Measurements from ENCODE around the gene KRTAP5-5.

DNA sequence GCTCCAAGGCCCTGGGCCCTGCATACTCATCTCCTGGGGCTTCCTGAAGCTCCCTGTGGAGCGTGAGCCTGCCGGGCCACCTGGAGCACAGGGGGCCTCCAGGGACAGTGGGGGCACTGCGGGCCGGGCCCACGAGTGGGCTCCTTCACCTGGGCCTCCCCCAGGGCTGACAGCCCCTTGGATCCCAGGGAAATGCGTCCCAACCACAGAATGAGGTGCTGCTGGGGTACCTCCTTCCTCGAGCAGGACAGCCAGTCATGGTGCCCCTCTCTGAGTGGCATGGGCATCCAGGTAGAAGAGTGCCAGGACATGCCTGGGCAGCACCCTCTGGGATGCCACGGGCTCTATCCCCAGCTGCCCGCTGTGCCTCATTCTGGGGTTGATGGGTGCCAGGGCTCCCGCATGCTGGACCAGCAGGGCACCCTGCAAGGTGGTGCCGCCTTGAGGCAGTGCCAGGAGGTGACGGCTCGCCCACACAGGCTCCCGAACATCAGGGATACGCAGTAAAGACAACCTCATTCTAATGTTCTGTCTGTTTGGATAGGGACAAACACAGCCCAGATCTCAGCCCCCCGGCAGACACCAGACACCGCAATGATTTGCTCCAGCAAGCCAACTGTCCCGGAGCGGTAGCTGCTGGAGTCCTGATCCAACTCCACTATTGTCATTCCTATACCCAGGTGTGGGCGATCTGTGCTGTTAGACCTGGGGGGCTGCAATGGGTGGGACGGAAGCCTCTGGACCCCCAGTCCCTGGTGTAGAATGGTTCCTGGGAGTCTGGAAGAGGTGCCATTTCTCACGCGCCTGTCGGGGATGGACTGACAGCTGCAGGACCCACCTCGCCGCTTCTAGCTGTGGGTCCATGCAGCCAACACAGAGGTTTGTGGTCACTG, 25.8 kb downstream of the KRTAP5-5 start:
- no peak for TF ChIP-seq ZFP3 (CRISPR knock-in tag; IDR thresholded peaks at IDR 0.05)
- TF ChIP-seq SNAI2 (CRISPR knock-in tag; IDR thresholded peaks at IDR 0.05) = no peak
- TF ChIP-seq PATZ1 (CRISPR knock-in tag; IDR thresholded peaks at IDR 0.05; ENCODE audit: borderline replicate concordance) = no peak
- no peak for TF ChIP-seq ZNF70 (CRISPR knock-in tag; IDR thresholded peaks at IDR 0.05)
- no peak for TF ChIP-seq RARB (CRISPR knock-in tag; IDR thresholded peaks at IDR 0.05)
- TF ChIP-seq CSDC2 (CRISPR knock-in tag; IDR thresholded peaks at IDR 0.05) = no peak
- TF ChIP-seq ZNF8 (CRISPR knock-in tag; IDR thresholded peaks at IDR 0.05) = no peak
- no peak for TF ChIP-seq TOX (CRISPR knock-in tag; IDR thresholded peaks at IDR 0.05; ENCODE audit: borderline replicate concordance)
- TF ChIP-seq, protein P1, sequence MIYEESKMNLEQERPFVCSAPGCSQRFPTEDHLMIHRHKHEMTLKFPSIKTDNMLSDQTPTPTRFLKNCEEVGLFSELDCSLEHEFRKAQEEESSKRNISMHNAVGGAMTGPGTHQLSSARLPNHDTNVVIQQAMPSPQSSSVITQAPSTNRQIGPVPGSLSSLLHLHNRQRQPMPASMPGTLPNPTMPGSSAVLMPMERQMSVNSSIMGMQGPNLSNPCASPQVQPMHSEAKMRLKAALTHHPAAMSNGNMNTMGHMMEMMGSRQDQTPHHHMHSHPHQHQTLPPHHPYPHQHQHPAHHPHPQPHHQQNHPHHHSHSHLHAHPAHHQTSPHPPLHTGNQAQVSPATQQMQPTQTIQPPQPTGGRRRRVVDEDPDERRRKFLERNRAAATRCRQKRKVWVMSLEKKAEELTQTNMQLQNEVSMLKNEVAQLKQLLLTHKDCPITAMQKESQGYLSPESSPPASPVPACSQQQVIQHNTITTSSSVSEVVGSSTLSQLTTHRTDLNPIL (CRISPR knock-in tag; IDR thresholded peaks at IDR 0.05; ENCODE audit: low read depth) = no peak
- TF ChIP-seq ZC3H10 (CRISPR knock-in tag; IDR thresholded peaks at IDR 0.05) = no peak
- no peak for TF ChIP-seq ARNTL (CRISPR knock-in tag; IDR thresholded peaks at IDR 0.05; ENCODE audit: borderline replicate concordance, low read depth)
- TF ChIP-seq ZNF565 (CRISPR knock-in tag; conservative IDR thresholded peaks at IDR 0.05; ENCODE audit: low read depth) = no peak
- no peak for TF ChIP-seq GLIS3 (CRISPR knock-in tag; IDR thresholded peaks at IDR 0.05)

Data from SK-N-SH treated with all-trans-retinoic acid at 6 μM for 48 hours (cell line).